ENCODE measurements around the gene SERINC4.
A peak's percentile ranks its signal among the peaks of the same experiment; 100 is the strongest.
"Not testable (repeated sequence)": the region's sequence is repeated elsewhere in the genome, so short reads cannot be mapped to it uniquely, and the experiment has no call there.

The SERINC4 gene

GRCh38 chr15:43799945-43800285, at the start of gene SERINC4:
Gene SERINC4, minus strand, starts transcription at chr15:43800220. Its CDS starts 234 bp downstream, at chr15:43799986.
- no peak for TF ChIP-seq EZH2 (IDR thresholded peaks at IDR 0.05; ENCODE audit: borderline replicate concordance, low read length)
- TF ChIP-seq CTCF (IDR thresholded peaks at IDR 0.05; ENCODE audit: low read length): no peak
- peaks cover 61% of the 10 kb centered on the region for H3K36me3 ChIP-seq (ENCODE audit: insufficient read depth, low read length)

GRCh38 chr15:43845421-43845820, 45.4 kb upstream of the SERINC4 start:
- Histone ChIP-seq H4K20me1 (ENCODE audit: insufficient read depth, low read length) (no peaks in the 10 kb centered on the region), H3K9me3 (ENCODE audit: low read length) (no peaks in the 10 kb centered on the region), H3K4me3 (ENCODE audit: low read depth, low read length, poor library complexity, severe bottlenecking) (no peak overlapping the region), H3K36me3 (ENCODE audit: insufficient read depth, low read length) (peaks cover 93% of the 10 kb centered on the region), H3K9me2 (ENCODE audit: low read depth, low read length) (no peaks in the 10 kb centered on the region), H3K4me1 (ENCODE audit: insufficient read depth, low read length, severe bottlenecking) (no peaks in the 10 kb centered on the region), H2AFZ (ENCODE audit: low read length) (no peak overlapping the region), H3K4me2 (ENCODE audit: low read length) (no peak overlapping the region), H3K9ac (ENCODE audit: low read length) (no peak overlapping the region), H3K27ac (ENCODE audit: low read depth, low read length, poor library complexity, severe bottlenecking) (no peak overlapping the region), H3K27me3 (ENCODE audit: insufficient read depth, low read length) (no peaks in the 10 kb centered on the region), H3K79me2 (ENCODE audit: insufficient read depth, low read length) (no peaks in the 10 kb centered on the region), H3F3A (ENCODE audit: insufficient read depth, low read length) (no peaks in the 10 kb centered on the region)
- TF ChIP-seq EZH2 (IDR thresholded peaks at IDR 0.05; ENCODE audit: borderline replicate concordance, low read length): no peak
- TF ChIP-seq CTCF (IDR thresholded peaks at IDR 0.05; ENCODE audit: low read length): no peak

More at GRCh38 chr15:43799945-43800285, at the start of gene SERINC4:
- Histone ChIP-seq H3K9ac (ENCODE audit: low read length) (peak within 1 kb of the TSS; percentile 95), H3K27me3 (ENCODE audit: insufficient read depth, low read length) (no peaks in the 10 kb centered on the region), H3K4me2 (ENCODE audit: low read length) (peak within 1 kb of the TSS; percentile 80), H3K9me2 (ENCODE audit: low read depth, low read length) (no peaks in the 10 kb centered on the region), H3K79me2 (ENCODE audit: insufficient read depth, low read length) (peaks cover 16% of the 10 kb centered on the region), H4K20me1 (ENCODE audit: insufficient read depth, low read length) (no peaks in the 10 kb centered on the region), H3K27ac (ENCODE audit: low read depth, low read length, poor library complexity, severe bottlenecking) (peak within 1 kb of the TSS; percentile 98), H2AFZ (ENCODE audit: low read length) (no peak within 1 kb of the TSS), H3F3A (ENCODE audit: insufficient read depth, low read length) (peaks cover 17% of the 10 kb centered on the region), H3K9me3 (ENCODE audit: low read length) (no peaks in the 10 kb centered on the region), H3K4me1 (ENCODE audit: insufficient read depth, low read length, severe bottlenecking) (peaks cover 72% of the 10 kb centered on the region), H3K4me3 (ENCODE audit: low read depth, low read length, poor library complexity, severe bottlenecking) (peak within 1 kb of the TSS; percentile 95)

GRCh38 chr15:43832485-43832884, 32.5 kb upstream of the SERINC4 start:
- Histone ChIP-seq H3K27ac (ENCODE audit: low read depth, low read length, poor library complexity, severe bottlenecking) (peak overlapping the region; percentile 81), H3K4me2 (ENCODE audit: low read length) (peak overlapping the region; percentile 90), H3K36me3 (ENCODE audit: insufficient read depth, low read length) (peaks cover 94% of the 10 kb centered on the region), H3K4me3 (ENCODE audit: low read depth, low read length, poor library complexity, severe bottlenecking) (peak overlapping the region; percentile 80), H3K4me1 (ENCODE audit: insufficient read depth, low read length, severe bottlenecking) (peaks cover 46% of the 10 kb centered on the region), H3K79me2 (ENCODE audit: insufficient read depth, low read length) (peaks cover 52% of the 10 kb centered on the region)
- not testable (repeated sequence) for H3K27me3 ChIP-seq (ENCODE audit: insufficient read depth, low read length); H4K20me1 ChIP-seq (ENCODE audit: insufficient read depth, low read length); H3F3A ChIP-seq (ENCODE audit: insufficient read depth, low read length); H3K9me3 ChIP-seq (ENCODE audit: low read length); H2AFZ ChIP-seq (ENCODE audit: low read length); H3K9me2 ChIP-seq (ENCODE audit: low read depth, low read length); H3K9ac ChIP-seq (ENCODE audit: low read length)

GRCh38 chr15:43831519-43832052, 31.6 kb upstream of the SERINC4 start:
- Histone ChIP-seq H3K4me1 (ENCODE audit: insufficient read depth, low read length, severe bottlenecking) (peaks cover 47% of the 10 kb centered on the region), H3K4me2 (ENCODE audit: low read length) (peak overlapping the region; percentile 90), H3K36me3 (ENCODE audit: insufficient read depth, low read length) (peaks cover 85% of the 10 kb centered on the region), H3K9ac (ENCODE audit: low read length) (peak overlapping the region; percentile 36; the same call in 1 of the 2 replicates), H3K79me2 (ENCODE audit: insufficient read depth, low read length) (peaks cover 59% of the 10 kb centered on the region), H3K4me3 (ENCODE audit: low read depth, low read length, poor library complexity, severe bottlenecking) (peak overlapping the region; percentile 80), H3K27ac (ENCODE audit: low read depth, low read length, poor library complexity, severe bottlenecking) (peak overlapping the region; percentile 81)
- not testable (repeated sequence) for H3K9me2 ChIP-seq (ENCODE audit: low read depth, low read length); H2AFZ ChIP-seq (ENCODE audit: low read length); H3F3A ChIP-seq (ENCODE audit: insufficient read depth, low read length); H3K27me3 ChIP-seq (ENCODE audit: insufficient read depth, low read length); H3K9me3 ChIP-seq (ENCODE audit: low read length); H4K20me1 ChIP-seq (ENCODE audit: insufficient read depth, low read length)

- peaks cover 77% of the 10 kb centered on the region for H3K36me3 ChIP-seq (ENCODE audit: insufficient read depth, low read length)
- H3K4me1 ChIP-seq (ENCODE audit: insufficient read depth, low read length, severe bottlenecking): peaks cover 52% of the 10 kb centered on the region
- not testable (repeated sequence) for H2AFZ ChIP-seq (ENCODE audit: low read length); H3K9me2 ChIP-seq (ENCODE audit: low read depth, low read length); H3K27me3 ChIP-seq (ENCODE audit: insufficient read depth, low read length); H3K9me3 ChIP-seq (ENCODE audit: low read length); H4K20me1 ChIP-seq (ENCODE audit: insufficient read depth, low read length); H3F3A ChIP-seq (ENCODE audit: insufficient read depth, low read length)
- peak overlapping the region; percentile 80 for H3K4me3 ChIP-seq (ENCODE audit: low read depth, low read length, poor library complexity, severe bottlenecking)
- H3K4me2 ChIP-seq (ENCODE audit: low read length): peak overlapping the region; percentile 90
- H3K79me2 ChIP-seq (ENCODE audit: insufficient read depth, low read length): peaks cover 59% of the 10 kb centered on the region
- H3K9ac ChIP-seq (ENCODE audit: low read length): peak overlapping the region; percentile 36; the same call in 1 of the 2 replicates
- H3K27ac ChIP-seq (ENCODE audit: low read depth, low read length, poor library complexity, severe bottlenecking): peak overlapping the region; percentile 81
Measured at GRCh38 chr15:43830691-43831275, 30.8 kb upstream of the SERINC4 start.

- H3K4me1 ChIP-seq (ENCODE audit: insufficient read depth, low read length, severe bottlenecking): peaks cover 57% of the 10 kb centered on the region
- H3K27me3 ChIP-seq (ENCODE audit: insufficient read depth, low read length); H3K9me2 ChIP-seq (ENCODE audit: low read depth, low read length); H2AFZ ChIP-seq (ENCODE audit: low read length); H3F3A ChIP-seq (ENCODE audit: insufficient read depth, low read length); H3K9me3 ChIP-seq (ENCODE audit: low read length); H4K20me1 ChIP-seq (ENCODE audit: insufficient read depth, low read length): not testable (repeated sequence)
- peaks cover 70% of the 10 kb centered on the region for H3K36me3 ChIP-seq (ENCODE audit: insufficient read depth, low read length)
- H3K27ac ChIP-seq (ENCODE audit: low read depth, low read length, poor library complexity, severe bottlenecking): peak overlapping the region; percentile 81
- peak overlapping the region; percentile 88; the same call in 1 of the 2 replicates for H3K9ac ChIP-seq (ENCODE audit: low read length)
- peaks cover 59% of the 10 kb centered on the region for H3K79me2 ChIP-seq (ENCODE audit: insufficient read depth, low read length)
- H3K4me2 ChIP-seq (ENCODE audit: low read length): peak overlapping the region; percentile 90
- H3K4me3 ChIP-seq (ENCODE audit: low read depth, low read length, poor library complexity, severe bottlenecking): peak overlapping the region; percentile 80
Measured at GRCh38 chr15:43829951-43830540, 30.0 kb upstream of the SERINC4 start.
